ENCODE measurements around the gene OR6S1.

DNA sequence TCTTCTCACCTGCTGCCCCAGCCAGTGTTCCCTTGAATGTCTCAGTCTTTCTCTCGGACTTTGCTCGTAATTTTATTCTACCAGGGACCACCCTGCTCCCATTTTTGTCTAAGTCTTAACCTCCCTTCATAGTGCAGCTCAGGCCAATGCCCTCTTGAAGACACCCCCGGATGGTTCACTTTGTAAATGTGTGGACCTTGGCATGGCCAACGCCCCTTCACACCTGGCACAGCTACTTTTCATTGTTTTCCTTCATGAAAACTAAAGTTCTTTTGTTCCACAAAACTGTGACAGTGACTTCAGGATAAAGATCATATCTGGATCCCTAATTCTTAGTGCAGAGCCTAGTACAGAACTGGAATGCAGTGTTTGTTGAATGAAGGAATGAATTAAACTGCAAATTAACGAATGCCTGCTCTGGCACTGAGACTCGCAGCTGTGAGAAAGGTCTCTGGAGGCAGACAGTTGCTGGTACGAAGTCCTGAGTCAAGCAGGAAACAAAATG, 39.4 kb upstream of the OR6S1 start:
- TF ChIP-seq, protein P1, sequence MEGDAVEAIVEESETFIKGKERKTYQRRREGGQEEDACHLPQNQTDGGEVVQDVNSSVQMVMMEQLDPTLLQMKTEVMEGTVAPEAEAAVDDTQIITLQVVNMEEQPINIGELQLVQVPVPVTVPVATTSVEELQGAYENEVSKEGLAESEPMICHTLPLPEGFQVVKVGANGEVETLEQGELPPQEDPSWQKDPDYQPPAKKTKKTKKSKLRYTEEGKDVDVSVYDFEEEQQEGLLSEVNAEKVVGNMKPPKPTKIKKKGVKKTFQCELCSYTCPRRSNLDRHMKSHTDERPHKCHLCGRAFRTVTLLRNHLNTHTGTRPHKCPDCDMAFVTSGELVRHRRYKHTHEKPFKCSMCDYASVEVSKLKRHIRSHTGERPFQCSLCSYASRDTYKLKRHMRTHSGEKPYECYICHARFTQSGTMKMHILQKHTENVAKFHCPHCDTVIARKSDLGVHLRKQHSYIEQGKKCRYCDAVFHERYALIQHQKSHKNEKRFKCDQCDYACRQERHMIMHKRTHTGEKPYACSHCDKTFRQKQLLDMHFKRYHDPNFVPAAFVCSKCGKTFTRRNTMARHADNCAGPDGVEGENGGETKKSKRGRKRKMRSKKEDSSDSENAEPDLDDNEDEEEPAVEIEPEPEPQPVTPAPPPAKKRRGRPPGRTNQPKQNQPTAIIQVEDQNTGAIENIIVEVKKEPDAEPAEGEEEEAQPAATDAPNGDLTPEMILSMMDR (IDR thresholded peaks at IDR 0.05) = no peak
- no peak for TF ChIP-seq POLR2A (IDR thresholded peaks at IDR 0.05)

All from heart left ventricle (tissue), 13 donors.